ENCODE measurements around the gene CD7.
A peak's percentile ranks its signal among the peaks of the same experiment; 100 is the strongest.
"Not testable (repeated sequence)": the region's sequence is repeated elsewhere in the genome, so short reads cannot be mapped to it uniquely, and the experiment has no call there.

CD7 gene

DNA sequence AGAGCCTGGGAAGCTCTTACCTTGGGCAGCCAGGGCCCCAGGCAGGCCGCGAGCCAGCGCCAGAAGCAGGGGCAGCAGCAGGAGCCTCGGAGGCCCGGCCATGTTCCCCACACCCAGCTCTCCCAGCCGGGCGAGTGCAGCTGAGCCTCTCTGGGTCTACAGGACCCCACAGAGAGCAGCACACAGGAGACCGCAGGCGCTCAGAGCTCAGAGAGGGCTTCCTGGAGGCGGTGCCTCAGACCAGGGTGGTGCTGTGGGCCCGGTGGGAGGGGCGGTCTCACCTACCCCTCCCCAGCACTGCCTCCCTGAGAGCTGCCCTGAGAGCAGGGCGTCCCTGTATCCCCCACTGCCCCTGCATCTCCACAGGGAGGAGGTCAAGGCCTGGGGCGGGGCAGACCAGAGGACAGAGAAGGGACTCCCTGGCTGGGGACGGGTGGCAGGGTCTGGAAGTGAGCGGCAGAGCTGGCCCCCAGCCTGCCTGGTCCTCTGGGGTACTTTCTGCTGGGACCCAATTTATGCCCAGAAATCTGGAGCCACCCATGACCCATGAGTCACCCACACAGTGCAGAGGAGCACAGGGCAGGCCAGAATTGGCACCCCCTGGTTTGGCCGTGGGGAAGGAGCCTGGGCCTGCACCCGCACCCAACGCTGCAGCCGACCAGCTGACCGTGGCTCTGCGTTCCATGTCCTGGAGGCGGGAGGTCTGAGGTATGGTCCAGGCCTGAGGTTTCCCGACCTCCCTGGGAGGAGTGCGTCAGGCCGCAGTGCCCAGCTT, at the start of gene CD7:
CD7 (minus strand) TSS at position 215 of the 775 bp plus-strand sequence; CDS start at position 102, 113 bp downstream.
- DNase-seq = peak; percentile 53

DNA sequence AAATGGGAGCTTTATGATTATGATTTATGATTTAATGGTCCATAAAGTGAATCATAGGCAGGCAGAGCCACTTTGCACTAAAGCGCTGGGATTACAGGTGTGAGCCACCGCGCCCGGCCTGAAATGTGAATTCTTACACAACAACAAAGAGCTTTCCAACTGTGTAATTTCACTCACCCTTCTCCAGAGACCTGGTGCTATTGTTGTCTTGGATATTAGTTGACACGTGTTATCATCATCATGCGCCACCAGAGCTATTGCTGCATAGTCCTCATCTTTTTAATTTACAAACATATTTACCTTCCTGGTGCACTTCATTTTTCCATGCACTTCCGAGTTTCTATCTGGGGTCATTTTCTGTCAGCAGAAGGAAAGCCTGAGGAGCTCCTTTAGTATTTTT, 49.3 kb upstream of the CD7 start:
- DNase-seq = no peak

DNA sequence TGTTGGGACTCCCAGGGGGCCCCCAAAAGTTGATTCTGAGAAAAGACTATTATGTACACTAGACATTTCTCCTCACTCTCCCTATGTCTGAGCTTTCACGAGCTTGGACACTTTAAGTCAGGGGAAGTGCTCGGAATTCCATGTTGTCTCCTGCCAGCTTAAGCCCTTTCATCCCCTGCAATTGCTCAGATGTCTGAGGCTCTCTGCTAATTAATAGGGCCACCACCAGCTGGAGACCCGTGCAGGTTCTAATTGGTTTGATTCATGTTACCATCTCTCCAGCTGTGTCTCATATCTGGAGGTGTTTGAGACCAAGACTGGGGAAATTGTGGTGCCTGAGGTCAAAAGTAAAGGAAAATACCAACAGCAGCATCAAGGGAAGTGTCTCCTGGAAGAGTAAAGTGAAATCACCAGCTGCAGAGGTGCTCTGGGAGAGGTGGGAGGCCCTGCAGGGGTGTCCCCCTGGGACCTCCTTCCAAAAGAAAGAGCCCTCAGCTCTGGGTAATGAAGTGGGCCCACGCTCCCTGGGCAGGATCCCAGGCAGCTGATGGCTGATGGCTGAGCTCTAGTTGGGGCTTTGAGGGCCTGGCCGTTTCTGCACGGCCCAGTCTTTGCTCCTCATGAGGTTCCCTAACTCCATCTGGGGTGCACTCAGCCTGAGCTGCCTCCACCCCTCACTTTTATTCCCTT, 48.3 kb upstream of the CD7 start:
- DNase-seq = no peak

DNA sequence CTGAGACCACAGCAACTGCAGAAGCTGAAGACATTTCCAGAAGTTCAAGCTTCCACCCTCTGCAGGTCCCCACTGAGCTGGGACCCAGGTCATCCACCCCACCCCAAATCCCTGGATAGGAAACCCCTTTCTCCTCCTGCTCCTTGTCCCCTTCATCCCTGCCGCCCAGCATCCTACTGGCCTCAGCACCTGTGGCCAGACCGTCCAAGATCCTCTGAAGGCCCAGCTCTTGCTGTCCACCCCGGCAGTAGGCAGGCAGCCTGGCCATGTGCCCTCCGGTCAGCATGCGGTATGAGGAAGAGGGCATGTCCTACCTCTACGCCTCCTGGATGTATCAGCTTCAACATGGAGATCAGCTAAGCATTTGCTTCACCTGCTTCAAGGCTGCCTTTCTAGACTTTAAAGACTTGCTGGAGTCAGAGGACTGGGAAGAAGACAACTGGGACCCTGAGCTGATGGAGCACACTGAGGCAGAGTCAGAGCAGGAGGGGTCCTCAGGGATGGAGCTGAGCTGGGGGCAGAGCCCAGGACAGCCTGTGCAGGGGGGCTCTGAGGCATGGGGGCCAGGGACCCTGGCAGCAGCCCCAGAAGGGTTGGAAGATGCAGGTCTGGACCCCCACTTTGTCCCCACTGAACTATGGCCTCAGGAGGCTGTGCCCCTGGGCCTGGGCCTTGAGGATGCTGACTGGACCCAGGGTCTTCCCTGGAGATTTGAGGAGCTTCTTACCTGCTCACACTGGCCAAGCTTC, 44.7 kb upstream of the CD7 start:
- DNase-seq = no peak

DNA sequence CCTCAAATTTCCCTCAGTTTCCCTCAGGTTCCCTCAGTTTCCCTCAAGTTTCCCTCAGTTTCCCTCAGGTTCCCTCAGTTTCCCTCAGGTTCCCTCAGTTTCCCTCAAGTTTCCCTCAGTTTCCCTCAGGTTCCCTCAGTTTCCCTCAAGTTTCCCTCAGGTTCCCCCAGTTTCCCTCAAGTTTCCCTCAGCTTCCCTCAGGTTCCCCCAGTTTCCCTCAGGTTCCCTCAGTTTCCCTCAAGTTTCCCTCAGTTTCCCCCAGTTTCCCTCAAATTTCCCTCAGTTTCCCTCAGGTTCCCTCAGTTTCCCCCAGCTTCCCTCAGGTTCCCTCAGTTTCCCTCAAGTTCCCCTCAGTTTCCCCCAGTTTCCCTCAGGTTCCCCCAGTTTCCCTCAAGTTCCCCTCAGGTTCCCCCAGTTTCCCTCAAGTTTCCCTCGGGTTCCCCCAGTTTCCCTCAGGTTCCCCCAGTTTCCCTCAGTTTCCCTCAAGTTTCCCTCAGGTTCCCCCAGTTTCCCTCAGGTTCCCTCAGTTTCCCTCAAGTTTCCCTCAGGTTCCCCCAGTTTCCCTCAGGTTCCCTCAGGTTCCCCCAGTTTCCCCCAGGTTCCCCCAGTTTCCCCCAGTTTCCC, 42.2 kb upstream of the CD7 start:
- not testable (repeated sequence) for DNase-seq

DNA sequence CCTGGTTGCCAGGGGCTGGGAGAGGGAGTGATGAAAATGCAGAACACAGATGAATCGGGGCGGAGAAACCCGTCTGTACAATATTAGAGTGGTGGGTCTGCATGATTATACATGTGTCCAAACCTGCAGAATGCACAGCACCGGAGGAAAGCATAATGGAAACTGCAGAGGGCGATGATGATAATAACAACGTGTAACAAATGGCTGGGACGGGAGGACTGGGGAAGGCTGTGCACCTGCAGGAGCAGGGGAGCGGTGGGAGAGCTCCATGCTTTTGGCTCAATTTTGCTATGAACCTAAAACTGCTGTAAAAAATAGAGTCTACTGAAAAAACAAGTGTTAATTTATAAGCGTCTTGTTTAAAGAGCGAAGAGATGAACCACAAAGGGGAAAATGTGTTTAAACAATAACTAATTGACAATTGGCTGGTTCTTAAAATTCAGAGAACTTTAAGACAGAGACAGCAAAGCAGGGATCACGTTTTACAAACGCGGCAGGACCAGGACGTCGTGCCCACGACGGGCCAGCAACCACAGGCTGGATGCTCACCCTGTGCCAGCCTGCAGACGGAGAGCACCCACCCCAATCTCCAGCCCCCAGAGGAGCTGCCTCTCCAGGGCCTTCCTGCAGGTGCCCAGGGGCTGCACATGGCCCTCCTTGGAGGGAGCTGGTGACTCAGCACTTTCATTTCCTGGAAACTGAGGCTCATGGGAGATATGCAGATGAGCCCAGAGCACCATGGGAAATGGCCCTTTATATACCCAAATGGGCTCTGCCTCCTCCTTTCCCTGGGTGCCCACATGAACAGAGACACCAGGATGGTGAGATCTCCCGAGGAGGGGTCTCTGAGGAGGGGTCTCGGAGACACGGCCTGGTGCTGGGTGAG, 41.3 kb upstream of the CD7 start, which contains the start of gene TEX19:
TEX19 (plus strand) TSS at position 783 of the 886 bp plus-strand sequence. CDS start 2,904 bp downstream, outside the sequence.
- peak; percentile 41 for DNase-seq

DNA sequence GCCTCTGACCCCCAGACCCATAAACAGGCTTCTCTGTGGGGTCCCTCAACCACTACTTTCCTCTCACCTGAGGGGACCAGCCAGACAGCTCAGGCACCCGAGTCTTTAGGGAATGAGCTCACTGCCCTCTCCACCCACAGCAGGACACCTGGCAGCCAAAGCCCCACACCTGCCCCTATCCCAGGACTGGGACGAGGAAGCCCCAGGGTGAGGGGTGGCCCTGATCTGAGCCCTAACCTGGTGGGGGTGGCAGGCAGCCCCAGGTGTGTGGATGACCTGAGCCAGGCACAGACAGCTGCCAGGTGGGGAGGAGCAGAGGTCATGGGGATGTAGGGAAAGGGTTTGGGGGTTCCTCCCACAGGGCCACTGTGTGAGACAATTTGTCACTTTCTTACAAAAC, 40.0 kb upstream of the CD7 start:
- DNase-seq = no peak

DNA sequence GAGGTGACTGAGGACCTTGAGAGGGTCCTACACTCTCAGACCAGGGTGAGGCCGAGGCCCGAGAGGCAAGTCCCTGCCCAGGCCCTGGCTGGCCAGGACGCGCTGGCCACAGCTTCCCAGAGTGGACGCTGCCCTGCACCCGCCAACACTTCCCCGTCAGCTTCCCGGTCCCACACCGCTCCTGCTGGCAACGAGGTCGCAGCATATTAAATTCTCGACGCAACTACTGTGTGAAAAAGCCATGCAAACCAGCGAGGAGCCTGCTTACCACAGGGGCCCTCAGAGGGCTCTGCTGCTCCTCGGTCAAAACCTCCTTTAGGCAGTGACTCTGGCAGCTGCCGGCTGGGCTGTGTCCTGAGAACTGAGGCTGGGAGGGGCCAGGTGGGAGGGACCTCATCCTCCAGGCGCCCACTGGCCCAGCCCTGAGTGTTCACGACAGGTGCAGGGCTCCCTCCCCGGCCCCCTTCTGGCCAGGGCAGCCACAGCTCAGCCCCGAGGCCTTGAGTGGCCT, 39.5 kb upstream of the CD7 start:
- DNase-seq = no peak

DNA sequence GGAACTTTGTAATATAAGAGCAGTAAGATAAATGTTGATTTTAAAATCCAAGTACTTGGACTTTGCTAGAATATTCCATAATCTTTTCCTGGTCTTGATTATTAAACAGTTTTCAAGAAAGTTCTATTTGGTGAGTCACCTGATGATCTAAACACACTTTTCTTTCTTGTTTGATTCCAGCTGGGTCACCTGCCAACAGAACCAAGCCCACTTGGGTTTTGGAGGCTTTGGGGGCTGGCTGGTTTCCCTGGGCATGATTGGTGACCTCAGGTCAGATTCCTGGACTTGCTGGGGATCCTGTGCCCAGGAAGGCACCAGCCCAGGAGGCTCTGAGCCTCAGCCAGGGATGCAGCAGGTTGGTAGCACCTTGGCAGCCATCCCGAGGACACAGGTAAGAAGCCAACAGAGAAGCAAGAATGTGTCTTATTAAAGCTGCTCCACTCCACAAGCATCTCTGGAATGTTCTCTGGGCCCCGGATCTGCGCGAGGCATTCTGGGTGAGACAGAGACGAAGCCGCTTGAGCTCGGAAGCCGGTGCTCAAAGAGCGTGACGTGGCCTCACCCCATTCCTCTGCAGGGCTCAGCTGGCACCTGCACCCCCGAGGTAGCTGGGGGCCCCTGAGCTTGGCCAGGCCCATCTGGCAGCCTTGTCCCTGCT, 38.5 kb upstream of the CD7 start:
- DNase-seq = no peak

DNA sequence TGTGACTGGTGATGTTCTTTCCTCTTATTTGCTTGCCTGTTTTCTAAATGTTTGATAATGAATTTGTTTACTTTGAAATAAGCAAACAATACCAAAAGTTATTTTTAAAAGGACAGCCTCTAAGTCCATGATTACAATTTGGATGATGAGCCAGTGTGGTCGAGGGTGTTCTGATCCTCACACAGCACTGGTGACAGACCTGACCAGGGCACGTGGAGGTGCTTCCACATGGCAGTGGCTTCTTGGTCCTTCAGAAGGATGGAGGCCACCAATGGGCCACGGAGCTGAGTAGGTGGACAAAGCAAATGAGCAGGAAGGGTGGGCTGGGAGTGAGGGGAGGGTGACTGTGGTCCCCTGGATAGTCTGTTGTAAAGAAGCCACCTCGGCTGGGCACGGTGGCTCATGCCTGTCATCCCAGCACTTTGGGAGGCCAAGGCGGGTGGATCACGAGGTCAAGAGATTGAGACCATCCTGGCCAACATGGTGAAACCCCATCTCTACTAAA, 37.4 kb upstream of the CD7 start:
- no peak for DNase-seq

DNA sequence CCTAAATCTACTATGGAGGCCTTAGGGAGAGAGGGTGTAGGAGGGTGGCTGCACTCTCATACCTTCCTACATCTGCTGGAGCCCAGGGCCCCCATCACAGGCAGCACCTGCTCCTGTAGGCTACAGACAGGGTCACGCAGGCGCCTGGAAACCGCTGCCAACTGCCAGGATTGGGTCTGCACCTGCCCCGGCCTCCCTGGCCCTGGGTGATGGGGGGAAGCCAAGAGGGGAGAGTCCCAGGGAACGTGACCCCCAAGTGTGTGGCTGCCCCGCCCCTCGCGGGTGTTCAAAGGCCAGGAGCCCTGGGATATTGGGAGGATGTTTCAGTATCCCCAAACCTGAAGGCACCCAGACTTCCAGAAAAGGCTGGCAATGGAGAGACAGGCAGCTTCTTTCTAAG, 36.1 kb upstream of the CD7 start:
- DNase-seq = no peak

DNA sequence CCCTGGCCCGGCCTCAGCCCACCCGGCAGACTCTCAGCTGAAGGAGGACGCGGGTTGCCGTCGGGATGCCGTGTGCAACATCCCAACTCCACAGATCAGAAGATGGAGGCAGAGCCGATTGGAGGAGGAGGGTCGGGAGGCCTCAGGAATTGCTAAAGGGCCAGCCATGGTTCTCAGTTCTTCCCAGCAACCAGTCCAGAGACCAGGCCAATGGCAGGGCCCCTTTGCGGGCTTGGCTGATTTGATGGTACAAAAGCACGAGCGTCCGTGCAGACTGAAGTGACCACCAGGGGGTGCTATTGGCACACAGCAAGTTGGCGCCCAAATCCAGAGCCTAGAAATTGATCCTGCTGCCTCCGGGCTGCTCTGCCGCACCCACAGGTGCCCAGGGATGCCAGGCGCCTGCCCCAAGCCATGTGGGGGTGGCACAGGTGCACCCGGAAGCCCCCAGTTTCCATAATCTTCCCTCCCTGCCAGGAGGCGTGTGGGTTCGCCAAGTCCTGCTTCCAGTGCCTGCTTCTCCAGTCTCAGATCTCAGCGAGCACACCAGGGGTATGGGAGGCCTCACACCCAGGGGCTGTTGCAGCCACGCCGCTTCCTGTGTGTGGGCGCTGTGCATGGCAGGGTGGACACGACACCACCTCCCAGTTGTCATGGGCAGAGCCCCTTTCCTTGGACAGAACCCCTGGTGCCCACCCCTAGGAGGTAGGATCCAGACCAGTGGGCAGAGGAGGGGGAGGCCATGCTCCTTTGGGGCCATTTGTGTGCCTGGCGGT, 34.5 kb upstream of the CD7 start:
- DNase-seq = peak; percentile 89

DNA sequence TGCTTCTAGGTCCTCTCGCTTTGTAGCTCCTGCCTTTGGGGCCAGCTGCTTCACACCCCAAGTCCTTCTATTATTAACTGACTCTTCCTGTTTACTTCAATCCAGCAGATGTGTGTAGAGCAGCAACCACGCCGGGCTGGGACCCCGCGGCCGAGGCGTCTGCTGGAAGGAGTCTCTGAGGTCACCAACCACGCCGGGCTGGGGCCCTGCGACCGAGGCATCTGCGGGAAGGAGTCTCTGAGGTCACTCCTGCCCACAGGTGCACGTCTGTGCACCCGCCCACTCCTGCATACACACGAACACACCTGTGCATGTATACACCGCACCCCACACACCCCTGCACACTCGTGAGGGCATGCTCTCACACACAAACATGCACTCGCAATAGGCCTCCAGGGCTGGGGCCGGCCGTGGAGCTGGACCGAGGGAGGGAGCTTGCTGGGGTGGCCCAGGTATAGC, 33.9 kb upstream of the CD7 start:
- DNase-seq = no peak

DNA sequence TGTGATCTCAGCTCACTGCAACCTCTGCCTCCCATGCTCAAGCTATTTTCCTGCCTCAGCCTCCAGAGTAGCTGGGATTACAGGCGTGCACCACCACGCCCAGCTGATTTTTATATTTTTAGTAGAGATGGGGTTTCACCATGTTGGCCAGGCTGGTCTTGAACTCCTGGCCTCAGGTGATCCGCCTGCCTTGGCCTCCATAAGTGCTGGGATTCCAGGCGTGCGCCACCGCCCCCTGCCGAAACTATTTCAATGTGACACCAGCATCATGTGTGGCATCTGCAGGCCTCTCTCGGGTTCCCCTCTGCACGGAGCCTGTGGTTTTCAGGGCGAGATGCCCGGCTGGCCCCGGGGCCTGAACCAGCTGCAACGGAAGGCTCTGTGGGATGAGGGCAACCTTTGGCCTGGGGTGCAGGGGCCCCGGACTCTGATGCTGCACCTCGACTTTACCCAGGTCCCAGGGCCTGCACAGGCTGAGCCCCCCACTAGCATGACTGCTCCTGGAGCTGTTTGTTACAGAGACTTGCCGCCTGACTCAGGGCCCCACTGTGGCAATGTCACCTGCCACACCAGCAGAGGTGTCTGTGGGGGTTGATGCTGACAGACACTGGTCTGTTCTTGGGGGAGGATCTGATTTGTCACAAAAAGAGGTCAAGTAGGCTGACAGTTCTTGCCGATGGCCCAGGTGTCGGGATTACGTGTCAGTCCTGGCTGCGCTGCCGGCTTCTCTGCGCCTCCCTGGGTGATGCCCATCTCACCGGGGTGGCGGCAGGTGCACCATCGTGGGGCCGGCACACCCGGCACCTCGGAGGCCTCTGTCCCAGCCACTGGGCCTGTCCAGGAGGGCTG, 33.0 kb upstream of the CD7 start:
- DNase-seq = peak; percentile 55

DNA sequence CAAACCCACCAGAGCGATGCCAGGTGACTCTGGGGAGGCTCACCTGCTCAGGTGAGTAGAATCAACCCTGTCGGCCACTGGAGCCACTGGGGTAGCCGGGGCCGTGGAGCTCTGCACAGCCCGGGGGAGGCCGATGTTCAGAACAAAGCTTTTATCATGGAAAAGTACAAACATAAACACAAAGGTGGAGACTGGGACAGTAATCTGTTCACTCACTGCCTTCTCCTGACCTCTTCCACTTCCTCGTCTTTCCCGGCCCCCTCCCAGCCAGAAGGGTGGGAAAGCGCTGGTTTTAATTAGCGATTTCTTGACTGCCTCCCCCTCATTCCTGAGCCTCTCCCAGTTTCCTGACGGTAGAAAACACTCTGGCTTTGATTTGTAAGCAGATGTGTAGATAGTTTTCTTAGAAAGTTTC, 31.9 kb upstream of the CD7 start:
- no peak for DNase-seq

DNA sequence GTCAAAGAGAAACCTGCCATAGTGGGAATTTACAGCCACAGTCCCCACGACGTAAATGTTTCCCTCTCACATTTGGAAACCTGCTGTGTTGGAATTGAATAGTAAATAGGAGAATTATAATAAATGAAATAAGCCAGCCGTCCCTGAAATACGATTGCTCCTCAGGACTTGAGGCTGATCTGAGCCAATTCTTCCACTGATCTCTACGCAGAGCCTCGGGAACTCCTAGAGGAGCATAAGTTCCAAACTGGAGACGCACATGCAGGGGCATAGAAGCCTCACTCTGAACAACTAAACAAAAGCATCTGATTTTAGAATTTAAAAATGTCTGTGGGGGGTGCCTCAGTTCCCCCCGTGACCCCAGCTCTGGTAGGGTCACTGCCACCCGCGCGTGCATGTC, 31.5 kb upstream of the CD7 start:
- no peak for DNase-seq

DNA sequence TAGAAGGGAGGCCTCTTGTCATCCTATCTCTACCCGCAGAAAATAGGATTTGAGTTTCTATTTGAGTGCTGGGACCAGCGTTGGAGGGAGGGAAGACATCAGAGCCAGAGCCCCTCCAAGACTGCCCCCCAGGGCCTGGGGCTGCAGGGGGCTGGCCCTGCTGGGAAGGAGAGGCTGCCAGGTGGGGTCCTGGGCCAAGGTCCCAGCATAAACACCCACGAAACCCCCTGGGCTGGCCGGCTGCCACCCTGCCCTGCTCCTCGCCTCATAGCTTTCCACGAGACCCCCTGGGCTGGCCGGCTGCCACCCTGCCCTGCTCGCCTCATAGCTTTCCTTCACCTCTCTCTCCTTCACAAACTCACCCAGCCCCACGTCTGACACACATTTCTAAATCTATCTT, 31.0 kb upstream of the CD7 start:
- DNase-seq = no peak

DNA sequence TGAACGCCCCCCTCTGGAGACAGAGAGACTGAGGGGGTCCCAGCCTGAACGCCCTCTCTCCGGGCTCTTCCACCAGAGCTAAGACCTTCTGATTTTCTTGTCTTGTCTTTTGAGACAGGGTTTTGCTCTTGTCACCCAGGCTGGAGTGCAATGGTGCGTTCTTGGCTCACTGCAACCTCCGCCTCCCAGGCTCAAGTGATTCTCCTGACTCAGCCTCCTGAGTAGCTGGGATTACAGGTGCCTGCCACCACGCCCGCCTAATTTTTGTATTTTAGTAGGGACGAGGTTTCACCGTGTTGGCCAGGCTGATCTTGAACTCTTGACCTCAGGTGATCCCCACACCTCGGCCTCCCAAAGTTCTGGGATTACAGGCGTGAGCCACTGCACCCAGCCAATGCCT, 30.6 kb upstream of the CD7 start:
- DNase-seq = not testable (repeated sequence)

Measured in activated CD4-positive, alpha-beta T cell treated with anti-CD3 and anti-CD28 coated beads, Interleukin-2, Interleukin-6, amounts not matched to agents 100 ng/mL and 50 ng/mL, durations not matched to agents 16 hours and 8 hours (primary cell).